ENCODE data around the gene CYP2C19.
"Not testable (repeated sequence)": the region's sequence is repeated elsewhere in the genome, so short reads cannot be mapped to it uniquely, and the experiment has no call there.

Gene CYP2C19

DNA sequence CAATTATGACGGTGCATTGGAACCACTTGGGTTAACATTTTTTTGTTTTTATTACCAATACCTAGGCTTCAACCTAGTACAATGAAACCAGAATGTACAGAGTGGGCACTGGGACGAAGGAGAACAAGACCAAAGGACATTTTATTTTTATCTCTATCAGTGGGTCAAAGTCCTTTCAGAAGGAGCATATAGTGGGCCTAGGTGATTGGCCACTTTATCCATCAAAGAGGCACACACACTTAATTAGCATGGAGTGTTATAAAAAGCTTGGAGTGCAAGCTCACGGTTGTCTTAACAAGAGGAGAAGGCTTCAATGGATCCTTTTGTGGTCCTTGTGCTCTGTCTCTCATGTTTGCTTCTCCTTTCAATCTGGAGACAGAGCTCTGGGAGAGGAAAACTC lies at the start of gene CYP2C19:
Gene CYP2C19, plus strand, starts transcription at position 289 of the 400 bp plus-strand sequence. Its CDS starts 25 bp downstream, at position 314.
- DNase-seq, result no peak

DNA sequence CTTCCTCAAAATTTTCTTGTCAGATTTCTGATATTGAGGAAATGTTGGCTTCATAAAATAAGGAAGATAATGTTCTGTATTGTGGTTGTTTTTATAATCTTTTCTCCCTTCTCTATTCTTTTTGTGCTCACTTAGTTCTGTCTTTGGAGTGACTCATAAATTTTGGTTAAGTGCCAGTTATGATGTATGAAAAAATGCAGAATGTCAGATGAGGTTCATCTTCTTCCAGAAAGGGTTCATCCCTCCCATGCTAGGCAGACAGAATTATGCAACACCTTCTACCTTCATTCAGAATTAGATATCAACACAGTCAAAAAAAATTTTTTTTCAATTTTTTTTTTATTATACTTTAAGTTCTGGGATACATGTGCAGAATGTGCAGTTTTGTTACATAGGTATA lies 36.6 kb upstream of the CYP2C19 start:
- DNase-seq, result no peak

DNA sequence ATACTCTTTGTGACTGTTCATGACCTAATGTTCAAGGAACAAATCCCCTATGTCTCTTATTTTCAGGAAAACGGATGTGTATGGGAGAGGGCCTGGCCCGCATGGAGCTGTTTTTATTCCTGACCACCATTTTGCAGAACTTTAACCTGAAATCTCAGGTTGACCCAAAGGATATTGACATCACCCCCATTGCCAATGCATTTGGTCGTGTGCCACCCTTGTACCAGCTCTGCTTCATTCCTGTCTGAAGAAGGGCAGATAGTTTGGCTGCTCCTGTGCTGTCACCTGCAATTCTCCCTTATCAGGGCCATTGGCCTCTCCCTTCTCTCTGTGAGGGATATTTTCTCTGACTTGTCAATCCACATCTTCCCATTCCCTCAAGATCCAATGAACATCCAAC lies 27.3 kb upstream of the CYP2C19 start:
- no peak for DNase-seq

DNA sequence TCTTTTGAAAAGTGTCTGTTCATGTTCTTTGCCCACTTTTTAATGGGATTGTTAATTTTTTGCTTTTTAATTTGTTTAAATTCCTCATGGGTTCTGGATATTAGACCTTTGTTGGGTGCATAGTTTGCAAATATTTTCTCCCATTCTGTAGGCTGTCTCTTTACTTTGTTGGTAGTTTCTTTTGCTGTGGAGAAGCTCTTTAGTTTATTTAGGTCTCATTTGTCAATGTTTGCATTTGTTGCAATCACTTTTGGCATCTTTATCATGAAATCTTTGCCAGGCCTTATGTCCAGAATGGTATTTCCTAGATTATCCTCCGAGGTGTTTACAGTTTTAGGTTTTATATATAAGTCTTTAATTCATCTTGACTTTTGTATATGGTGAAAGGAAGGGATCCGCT lies 23.9 kb upstream of the CYP2C19 start:
- DNase-seq, result no peak

DNA sequence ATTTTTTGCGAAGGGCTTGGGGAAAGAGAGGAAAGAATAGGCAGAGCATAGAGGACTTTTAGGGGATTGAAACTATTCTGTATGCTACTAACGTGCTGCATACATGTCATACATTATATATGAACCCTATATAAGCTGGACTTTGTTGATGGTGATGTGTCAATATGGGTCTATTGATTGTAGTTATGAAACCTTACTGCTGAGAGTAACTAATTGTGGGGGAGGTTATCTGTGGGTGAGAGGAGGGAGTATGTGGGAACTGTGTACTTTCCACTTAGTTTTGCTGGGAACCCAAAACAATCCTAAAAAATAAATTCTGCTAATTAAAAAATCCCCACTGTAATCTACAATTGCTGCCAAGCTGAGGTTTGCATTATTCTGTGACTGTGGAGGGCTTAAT lies 15.3 kb upstream of the CYP2C19 start:
- DNase-seq, result no peak

DNA sequence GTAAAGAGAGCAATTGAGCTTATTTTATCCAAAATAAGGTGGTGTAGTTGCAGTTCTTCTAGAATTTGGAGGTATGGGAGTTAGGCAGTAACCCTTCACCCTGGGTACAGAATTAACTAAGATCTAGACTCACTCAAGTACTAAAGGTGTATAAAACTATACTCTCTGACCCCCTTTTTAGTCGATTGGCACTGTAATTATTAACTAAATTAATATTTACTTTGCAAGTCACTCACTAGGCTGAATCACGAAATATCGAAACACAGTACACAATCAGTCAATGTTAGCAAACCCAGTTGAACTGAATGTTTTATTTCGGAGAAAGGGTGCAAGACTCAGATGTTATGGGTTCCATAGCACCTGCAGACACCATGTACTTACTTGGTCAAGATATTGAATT lies 14.6 kb upstream of the CYP2C19 start:
- DNase-seq, result no peak

DNA sequence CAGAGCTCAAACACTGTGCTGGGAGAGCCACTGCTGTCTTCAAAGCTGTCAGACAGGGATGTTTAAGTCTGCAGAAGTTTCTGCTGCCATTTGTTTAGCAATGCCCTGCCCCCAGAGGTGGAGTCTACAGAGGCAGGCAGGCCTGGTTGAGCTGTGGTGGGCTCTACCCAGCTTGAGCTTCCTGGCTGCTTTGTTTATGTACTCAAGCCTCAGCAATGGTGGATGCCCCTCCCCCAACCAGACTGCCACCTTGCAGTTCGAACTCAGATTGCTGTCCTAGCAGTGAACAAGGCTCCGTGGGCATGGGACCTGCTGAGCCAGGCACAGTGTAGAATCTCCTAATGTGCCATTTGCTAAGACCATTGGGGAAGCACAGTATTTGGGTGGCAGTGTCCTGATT lies 4.6 kb upstream of the CYP2C19 start:
- DNase-seq, result no peak

DNA sequence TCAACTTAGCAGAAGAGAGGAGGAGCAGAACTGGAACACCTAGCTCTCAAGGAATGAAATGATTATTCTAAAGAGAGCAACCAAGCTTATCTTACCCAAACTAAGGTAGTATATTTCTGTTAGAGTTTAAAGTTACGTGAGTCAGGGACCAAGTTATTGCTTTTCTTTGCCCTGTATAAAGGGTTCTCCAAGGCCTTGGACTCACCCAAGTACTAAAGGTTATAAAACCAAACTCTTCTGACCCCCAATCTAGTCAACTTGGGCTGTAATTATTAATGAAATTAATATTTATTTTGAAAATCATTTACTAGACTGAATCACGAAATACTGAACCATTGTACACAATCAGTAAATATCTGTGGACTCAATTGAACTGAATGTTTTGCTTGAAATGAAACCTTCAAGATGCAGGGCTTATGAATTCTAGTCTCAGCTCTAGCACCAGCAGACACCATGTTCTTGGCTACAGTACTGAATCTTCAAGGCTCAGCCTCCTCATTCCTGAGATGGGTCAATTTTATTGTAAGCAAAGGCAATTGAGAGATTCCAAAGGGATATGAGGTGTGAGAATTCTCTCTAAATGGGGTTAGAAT lies 1.8 kb upstream of the CYP2C19 start:
- no peak for DNase-seq

DNA sequence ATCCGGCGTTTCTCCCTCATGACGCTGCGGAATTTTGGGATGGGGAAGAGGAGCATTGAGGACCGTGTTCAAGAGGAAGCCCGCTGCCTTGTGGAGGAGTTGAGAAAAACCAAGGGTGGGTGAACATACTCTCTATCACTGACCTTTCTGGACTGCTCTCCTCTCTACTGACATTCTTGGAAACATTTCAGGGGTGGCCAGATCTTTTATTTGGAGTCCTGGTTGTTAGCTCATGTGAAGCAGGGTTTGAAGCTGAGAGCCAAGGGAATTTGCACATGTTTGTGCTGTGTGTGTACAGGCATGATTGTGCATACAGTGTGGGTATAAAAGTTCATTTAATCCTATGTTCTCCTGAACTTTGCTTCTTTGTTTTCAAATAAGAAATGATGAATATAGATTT lies 12.9 kb downstream of the CYP2C19 start:
- DNase-seq, result not testable (repeated sequence)

DNA sequence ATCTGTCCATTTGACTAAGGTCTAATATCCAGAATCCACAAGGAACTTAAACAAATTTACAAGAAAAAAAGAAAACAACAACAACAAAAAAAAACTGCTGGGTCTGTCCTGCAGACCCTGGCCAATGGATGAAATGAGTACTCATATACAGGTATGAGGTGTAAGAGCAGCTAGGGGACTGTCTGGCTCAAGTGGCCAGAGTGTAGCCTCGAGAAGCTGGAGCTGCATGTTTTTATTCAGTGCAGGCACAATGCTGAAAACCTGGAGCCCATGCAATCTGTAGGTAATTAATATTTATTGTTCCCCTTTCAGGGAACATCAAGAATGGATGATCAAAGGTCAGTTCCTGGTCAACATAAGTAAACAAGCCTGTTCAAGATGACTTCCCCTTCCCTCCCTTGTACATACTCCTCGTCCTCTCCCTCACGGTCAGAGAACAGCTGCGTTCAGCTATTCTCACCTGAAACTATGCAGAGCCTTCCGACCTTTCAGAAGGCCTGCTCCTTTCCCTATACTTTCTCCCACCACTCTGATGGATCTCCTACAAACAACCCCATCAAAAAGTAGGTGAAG lies 15.5 kb downstream of the CYP2C19 start:
- DNase-seq, result no peak

DNA sequence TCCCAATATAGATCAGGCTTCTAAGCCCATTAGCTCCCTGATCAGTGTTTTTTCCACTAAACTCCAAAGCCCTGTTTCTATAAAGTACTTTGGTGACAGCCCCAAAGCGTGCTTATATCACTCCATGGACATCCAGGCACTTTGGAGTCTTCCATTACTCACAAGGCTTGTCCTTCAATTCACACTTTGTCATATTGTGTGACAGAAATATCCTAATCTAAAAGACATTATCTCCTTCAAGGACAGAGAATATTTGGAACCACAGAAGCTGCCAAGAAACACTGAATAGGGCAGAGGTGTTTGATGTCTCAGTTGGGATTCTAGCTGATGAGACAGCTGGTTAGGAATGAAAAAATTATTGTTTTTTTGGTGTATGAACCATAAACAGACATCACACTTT lies 18.4 kb downstream of the CYP2C19 start:
- no peak for DNase-seq

DNA sequence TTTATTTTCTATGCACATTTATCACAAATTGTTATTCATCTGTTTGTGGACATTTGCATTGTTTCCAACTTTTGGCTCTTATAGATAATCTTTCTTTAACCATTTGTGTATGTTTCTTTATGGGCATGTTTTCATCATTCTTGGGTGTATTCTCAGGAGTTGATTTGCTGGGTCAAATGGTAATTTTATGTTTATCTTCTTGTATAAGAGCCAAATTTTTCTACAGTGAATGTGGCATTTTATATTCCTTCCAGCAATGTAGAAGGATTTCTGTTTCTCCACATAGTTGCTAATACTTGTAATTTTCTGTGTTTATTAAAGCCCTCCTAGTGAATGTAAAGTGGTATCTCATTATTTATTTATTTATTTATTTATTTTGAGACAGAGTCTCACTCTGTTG lies 21.8 kb downstream of the CYP2C19 start:
- no peak for DNase-seq

DNA sequence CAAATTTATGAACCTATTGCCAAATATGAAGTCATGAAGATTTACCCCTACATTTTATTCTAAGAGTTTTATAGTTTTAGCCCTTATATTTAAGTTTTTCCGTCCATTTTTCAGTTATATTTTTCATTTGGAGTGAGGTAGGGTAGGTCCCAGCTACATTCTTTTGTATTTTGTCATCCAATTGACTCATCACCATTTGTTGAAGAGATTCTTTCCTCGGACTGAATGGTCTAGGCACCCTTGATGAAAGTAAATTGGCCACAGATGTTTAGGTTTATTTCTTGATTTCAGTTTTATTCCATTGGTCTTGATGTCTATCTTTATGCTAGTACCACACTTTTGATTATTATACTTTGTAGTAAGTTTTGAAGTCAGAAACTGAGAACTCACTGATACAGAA lies 22.7 kb downstream of the CYP2C19 start:
- no peak for DNase-seq

DNA sequence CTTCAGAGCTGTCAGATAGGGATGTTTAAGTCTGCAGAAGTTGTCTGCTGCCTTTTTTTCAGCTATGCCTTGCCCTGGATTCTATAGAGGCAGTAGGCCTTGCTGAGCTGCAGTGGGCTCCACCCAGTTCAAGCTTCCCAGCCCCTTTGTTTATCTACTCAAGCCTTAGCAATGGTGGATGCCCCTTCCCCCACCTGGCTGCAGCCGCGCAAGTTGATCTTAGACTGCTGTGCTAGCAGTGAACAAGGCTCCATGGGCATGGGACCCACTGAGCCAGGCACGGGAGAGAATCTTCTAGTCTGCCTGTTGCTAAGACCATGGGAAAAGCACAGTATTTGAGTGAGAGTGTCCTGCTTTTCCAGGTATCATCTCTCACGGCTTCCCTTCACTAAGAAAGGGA lies 38.1 kb downstream of the CYP2C19 start:
- not testable (repeated sequence) for DNase-seq

DNA sequence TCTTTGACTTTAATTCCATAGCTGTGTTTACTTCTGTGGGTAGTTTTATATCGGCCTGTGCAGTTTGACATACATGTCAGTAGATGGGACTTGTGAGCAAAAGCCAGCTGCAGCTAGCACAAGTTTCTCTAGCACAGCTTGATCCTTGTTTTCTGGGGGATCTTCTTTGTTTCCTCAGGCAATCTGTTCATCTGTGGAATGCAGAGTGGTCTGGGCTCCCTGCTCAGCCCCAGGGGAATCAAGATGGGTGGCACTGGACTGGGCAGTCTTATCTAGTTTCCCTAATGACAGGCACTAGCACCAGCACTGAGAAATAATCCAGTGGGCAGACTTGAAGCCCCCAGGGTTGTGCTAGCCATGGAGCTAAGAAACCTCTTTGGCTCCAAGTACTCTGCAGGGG lies 40.8 kb downstream of the CYP2C19 start:
- DNase-seq, result no peak

DNA sequence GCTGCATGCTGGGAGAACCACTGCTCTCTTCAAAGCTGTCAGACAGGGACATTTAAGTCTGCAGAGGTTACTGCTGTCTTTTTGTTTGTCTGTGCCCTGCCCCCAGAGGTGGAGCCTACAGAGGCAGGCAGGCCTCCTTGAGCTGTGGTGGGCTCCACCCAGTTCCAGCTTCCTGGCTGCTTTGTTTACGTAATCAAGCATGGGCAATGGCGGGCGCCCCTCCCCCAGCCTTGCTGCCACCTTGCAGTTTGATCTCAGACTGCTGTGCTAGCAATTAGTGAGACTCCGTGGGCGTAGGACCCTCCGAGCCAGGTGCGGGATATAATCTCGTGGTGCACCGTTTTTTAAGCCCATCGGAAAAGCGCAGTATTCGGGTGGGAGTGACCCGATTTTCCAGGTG lies 67.5 kb downstream of the CYP2C19 start:
- DNase-seq, result not testable (repeated sequence)

DNA sequence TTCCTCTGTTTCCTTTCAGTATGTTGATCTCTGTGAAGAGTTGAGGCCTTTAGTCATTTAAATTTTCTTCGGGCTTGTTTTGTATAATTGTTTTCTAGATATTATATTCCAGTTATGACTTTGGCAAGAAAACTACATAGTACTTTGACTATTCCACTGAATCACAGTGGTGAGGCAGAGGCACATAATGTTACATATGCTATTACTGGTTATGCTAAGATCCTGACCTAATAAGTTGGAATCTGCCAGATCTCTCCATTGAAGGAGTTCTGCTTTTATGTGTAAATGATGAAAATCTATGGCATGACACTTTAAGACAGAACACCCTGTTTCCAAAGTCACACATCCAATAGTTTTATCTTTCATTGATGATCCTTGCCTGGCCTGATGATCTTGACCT lies 83.7 kb downstream of the CYP2C19 start:
- no peak for DNase-seq

DNA sequence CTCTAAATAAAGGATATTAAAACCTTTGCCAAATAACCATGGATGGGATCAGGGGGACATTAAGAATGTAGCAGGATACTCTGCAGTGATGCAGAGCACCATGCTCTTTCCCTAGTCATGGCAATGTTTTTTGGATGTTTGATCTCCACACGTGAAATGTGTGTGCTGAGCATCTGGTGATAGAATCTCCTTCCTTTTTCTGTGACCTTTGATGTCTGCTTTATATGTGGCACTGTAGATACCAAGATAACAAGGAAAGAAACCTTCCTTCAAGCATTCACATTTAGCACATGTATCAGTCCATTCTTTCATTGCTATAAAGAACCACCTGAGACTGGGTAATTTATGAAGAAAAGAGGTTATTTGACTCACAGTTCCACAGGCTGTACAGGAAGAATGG lies 88.3 kb downstream of the CYP2C19 start:
- DNase-seq, result no peak

DNA sequence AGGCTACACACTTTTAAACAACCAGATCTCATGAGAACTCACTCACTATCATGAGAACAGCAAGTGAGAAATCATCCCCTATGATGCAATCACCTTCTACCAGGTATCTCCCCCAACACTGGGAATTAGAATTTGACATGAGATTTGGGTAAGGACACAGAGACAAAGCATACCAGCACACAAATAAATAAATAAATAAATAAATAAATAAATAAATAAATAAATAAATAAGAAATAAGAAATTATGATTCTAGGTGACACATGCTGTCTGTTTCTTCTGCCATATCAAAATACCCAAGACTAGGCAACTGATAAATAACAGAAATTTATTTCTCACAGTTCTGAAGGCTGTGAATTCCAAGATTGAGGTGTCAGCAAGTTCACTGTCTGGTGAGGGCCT lies 88.8 kb downstream of the CYP2C19 start:
- DNase-seq, result no peak

DNA sequence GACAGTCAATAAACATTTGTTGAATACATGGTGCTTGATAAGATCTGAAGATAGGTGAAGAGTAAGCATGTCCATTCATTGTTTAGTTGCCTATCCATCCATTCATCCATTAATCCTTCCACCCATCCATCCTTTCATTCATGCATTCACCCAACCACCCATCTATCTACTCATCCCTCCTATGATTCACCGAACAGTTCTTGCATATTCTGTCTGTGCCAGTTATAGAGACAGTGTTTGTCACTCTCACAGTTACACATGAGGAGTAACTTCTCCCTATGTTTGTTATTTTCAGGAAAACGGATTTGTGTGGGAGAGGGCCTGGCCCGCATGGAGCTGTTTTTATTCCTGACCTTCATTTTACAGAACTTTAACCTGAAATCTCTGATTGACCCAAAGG lies 90.0 kb downstream of the CYP2C19 start:
- DNase-seq, result no peak

DNA sequence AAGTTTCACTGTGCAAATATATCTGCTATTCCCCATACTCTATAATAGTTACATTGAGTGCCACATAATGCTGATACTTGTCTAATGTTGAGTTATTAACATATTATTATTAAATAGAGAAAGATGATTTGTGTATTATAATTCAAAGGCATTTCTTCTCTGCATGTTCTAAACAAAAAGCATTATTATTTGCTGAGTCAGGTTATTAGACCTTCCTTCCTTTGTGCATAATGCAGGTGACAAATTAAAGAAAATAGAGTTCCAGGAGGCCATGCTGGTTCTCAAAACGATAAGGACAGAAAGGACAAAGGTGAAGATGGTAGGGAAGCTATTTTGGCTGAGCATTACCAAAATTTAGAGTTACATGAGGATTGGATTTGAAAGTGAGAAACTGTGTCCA lies 90.6 kb downstream of the CYP2C19 start:
- no peak for DNase-seq

DNA sequence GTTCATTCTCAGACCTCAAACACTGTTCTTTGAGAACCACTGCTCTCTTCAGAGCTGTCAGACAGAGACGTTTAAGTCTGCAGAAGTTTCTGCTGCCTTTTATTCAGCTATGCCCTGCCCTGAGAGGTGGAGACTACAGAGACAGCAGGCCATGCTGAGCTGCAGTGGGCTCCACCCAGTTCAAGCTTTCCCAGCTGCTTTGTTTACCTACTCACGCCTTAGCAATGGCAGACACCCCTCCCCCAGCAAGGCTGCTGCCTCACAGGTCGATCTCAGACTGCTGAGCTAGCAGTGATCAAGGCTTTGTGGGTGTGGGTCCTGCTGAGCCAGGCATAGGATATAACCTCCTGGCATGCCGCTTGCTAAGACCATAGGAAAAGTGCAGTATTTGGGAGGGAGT lies 95.5 kb downstream of the CYP2C19 start:
- DNase-seq, result no peak

DNA sequence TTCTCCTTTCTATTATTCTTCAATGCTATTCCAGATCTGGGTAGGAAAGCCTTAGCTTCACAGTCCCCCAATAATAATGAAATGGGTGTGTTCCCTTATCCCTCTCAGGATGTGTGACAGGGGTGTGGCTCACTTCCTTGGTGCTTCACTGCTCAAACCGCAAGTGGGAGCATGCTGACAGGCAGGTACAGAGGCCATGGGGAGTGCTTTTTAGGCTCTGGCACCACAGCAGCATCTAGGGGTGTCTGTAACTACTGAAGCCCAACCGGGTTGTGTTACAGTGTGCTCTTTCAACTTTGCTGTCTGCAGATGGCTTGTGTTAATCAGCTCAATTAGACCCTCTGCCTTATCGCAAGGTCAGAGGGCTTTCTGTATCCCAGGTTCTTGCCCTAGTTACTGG lies 96.6 kb downstream of the CYP2C19 start:
- no peak for DNase-seq

DNA sequence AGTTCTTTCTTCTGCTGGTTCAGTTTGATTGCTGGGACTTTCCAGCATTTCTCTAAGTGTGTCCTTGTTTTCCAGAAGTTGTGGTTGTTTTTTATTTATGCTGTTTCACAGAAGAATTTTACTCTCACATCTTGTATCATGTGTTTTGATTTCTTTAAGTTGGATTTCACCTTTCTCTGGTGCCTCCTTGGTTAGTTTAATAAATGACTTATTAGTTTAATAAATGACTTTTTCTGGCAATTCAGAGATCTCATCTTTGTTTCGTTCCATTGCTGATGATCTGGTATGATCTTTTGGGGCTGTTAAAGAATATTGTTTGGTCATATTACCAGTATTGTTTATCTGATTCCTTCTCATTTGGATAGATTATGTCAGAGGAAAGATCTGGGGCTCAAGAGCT lies 116.2 kb downstream of the CYP2C19 start:
- DNase-seq, result no peak

DNA sequence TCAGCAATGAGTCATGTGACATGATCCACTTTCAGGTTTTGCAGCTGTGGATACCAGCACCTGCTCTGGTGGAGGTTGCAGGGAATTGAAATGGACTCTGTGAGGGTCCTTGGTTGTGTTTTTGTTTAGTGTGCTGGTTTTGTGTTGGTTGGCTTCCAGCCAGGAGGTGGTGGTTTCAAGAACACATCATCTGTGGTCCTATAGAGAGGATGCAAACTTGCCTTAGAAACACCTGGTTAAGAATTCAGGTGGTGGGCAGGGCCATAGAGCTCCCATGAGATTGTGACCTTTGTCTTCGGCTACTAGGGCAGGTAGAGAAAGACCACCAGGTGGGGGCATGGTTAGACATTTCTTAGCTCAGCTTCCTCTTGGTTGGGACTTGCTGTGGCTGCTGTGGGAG lies 116.7 kb downstream of the CYP2C19 start:
- DNase-seq, result no peak

DNA sequence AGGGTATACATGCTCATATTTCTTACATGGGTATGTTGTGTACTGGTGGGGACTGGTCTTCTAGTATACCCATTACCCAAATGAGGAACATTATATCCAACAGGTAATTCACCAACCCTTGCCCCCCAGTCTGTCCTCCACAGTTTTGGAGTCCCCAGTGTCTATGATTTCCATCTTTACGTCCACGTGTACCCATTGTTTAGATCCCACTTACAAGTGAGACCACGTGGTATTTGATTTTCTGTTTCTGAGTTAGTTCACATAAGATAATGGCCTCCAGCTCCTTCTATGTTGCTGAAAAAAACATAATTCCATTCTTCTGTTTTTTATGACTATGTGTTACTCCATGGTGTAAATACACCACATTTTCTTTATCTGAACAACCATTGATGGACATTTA lies 126.6 kb downstream of the CYP2C19 start:
- no peak for DNase-seq
